HEK293 (cell line): ENCODE results near the gene CIROP.

Experiments
- CTCF ChIA-PET: fragments of 350-600 bp; formaldehyde crosslinking; extraction: SDS; loops from one replicate; lab custom pipeline; 2021; ENCODE audit warnings: antibody characterized with exemption; lab: Yijun Ruan, JAX
- POLR2A ChIA-PET: fragments of 300-600 bp; formaldehyde crosslinking; extraction: SDS; loops from one replicate; lab custom pipeline; 2020; ENCODE audit warnings: antibody characterized with exemption, inconsistent platforms; lab: Yijun Ruan, JAX
- H3K27ac ChIP-seq: fragments of 200-500 bp; sonication (Bioruptor generic); 2 replicates; pipeline ENCODE4 v1.5.1; 2014; ENCODE audit warnings: low read depth, low read length, control low read depth, inconsistent platforms; ENCODE audit errors: extremely low read depth
- H3K36me3 ChIP-seq, 2 experiments: fragments of 200-500 bp in 1 of 2; sonication (Bioruptor generic) in 1 of 2; 1 replicate in 1 of 2; 2 replicates in 1 of 2; pipeline ENCODE4 v1.5.1; 2014 to 2017; ENCODE audit warnings: inconsistent platforms in 2 of 2, low read length in 2 of 2; ENCODE audit not compliant: control insufficient read depth in 2 of 2, insufficient read depth in 1 of 2
- H3K4me1 ChIP-seq: fragments of 200-500 bp; sonication (Bioruptor generic); 2 replicates; pipeline ENCODE4 v1.5.1; 2014; ENCODE audit warnings: mild to moderate bottlenecking, low read length, inconsistent platforms; ENCODE audit not compliant: control insufficient read depth, insufficient read depth
- H3K4me3 ChIP-seq: 2 replicates; pipeline ENCODE4 v1.5.1; 2011; ENCODE audit warnings: low read depth, mild to moderate bottlenecking, control low read depth, low read length, moderate library complexity
- H3K9me3 ChIP-seq: fragments of 200-500 bp; sonication (Bioruptor generic); 2 replicates; pipeline ENCODE4 v1.5.1; 2014; ENCODE audit warnings: low read depth, low read length, inconsistent platforms; ENCODE audit not compliant: control insufficient read depth, insufficient read depth
- HOXA7 ChIP-seq: sonication (generic); formaldehyde crosslinking; IDR thresholded peaks from 2 replicates; pipeline ENCODE4 v1.8.1; 2022; ENCODE audit warnings: missing genetic modification reagents, borderline replicate concordance
- IKZF3 ChIP-seq: fragments of 450-650 bp; IDR thresholded peaks from 2 replicates; pipeline ENCODE4 v1.5.0; 2018; ENCODE audit warnings: missing biosample characterization, mild to moderate bottlenecking, missing genetic modification characterization, moderate library complexity
- KLF10 ChIP-seq: fragments of 450-650 bp; IDR thresholded peaks from 2 replicates; pipeline ENCODE4 v1.5.1; 2018; ENCODE audit warnings: missing biosample characterization, mild to moderate bottlenecking, missing genetic modification characterization
- KLF16 ChIP-seq: fragments of 450-650 bp; formaldehyde crosslinking; IDR thresholded peaks from 2 replicates; pipeline ENCODE4 v1.5.1; 2017; ENCODE audit warnings: missing biosample characterization, missing genetic modification characterization
- ZBTB7A ChIP-seq: fragments of 450-650 bp; formaldehyde crosslinking; IDR thresholded peaks from 2 replicates; pipeline ENCODE4 v1.5.1; 2016; ENCODE audit warnings: low read depth, missing biosample characterization, missing genetic modification characterization
- ZFP3 ChIP-seq: fragments of 450-650 bp; formaldehyde crosslinking; IDR thresholded peaks from 2 replicates; pipeline ENCODE4 v1.5.1; 2016; ENCODE audit warnings: low read depth, missing biosample characterization, missing genetic modification characterization
- ZFP37 ChIP-seq: fragments of 450-650 bp; formaldehyde crosslinking; IDR thresholded peaks from 2 replicates; pipeline ENCODE4 v1.5.1; 2016; ENCODE audit warnings: missing biosample characterization, missing genetic modification characterization
- ZNF10 ChIP-seq: fragments of 450-650 bp; formaldehyde crosslinking; IDR thresholded peaks from 2 replicates; pipeline ENCODE4 v1.5.1; 2017; ENCODE audit warnings: missing biosample characterization, missing genetic modification characterization
- ZNF140 ChIP-seq: fragments of 450-650 bp; formaldehyde crosslinking; IDR thresholded peaks from 2 replicates; pipeline ENCODE4 v1.5.1; 2016; ENCODE audit warnings: missing biosample characterization, missing genetic modification characterization
- ZNF16 ChIP-seq: fragments of 450-650 bp; formaldehyde crosslinking; IDR thresholded peaks from 2 replicates; pipeline ENCODE4 v1.5.1; 2016; ENCODE audit warnings: low read depth, missing biosample characterization, missing genetic modification characterization
- ZNF274 ChIP-seq, 2 experiments: fragments of 200-500 bp in 1 of 2; fragments of 450-650 bp in 1 of 2; sonication (Bioruptor generic) in 1 of 2; formaldehyde crosslinking in 1 of 2; IDR thresholded peaks; 2 replicates each; pipeline versions ENCODE4 v1.5.1 to v1.6.1; 2014 to 2016; ENCODE audit warnings: borderline replicate concordance in 1 of 2, inconsistent platforms in 1 of 2, low read length in 1 of 2, missing biosample characterization in 1 of 2, missing genetic modification characterization in 1 of 2
- ZNF354C ChIP-seq: fragments of 450-650 bp; formaldehyde crosslinking; IDR thresholded peaks from 2 replicates; pipeline ENCODE4 v1.5.1; 2016; ENCODE audit warnings: missing biosample characterization, missing genetic modification characterization, low read depth, borderline replicate concordance
- ZNF521 ChIP-seq: fragments of 450-650 bp; formaldehyde crosslinking; IDR thresholded peaks from 2 replicates; pipeline ENCODE4 v1.5.1; 2017; ENCODE audit warnings: missing biosample characterization, mild to moderate bottlenecking, missing genetic modification characterization
- ZNF621 ChIP-seq: fragments of 450-650 bp; formaldehyde crosslinking; IDR thresholded peaks from 2 replicates; pipeline ENCODE4 v1.5.1; 2017; ENCODE audit warnings: missing biosample characterization, missing genetic modification characterization
- ZNF623 ChIP-seq: fragments of 450-650 bp; formaldehyde crosslinking; IDR thresholded peaks from 2 replicates; pipeline ENCODE4 v1.5.1; 2016; ENCODE audit warnings: missing biosample characterization, missing genetic modification characterization
- ZNF707 ChIP-seq: fragments of 450-650 bp; formaldehyde crosslinking; IDR thresholded peaks from 2 replicates; pipeline ENCODE4 v1.5.1; 2016; ENCODE audit warnings: missing biosample characterization, missing genetic modification characterization
- ZNF76 ChIP-seq: fragments of 450-650 bp; formaldehyde crosslinking; IDR thresholded peaks from 2 replicates; pipeline ENCODE4; 2016; ENCODE audit warnings: low read depth, missing biosample characterization, missing genetic modification characterization, borderline replicate concordance
- ZNF776 ChIP-seq: fragments of 450-650 bp; formaldehyde crosslinking; IDR thresholded peaks from 2 replicates; pipeline ENCODE4 v1.5.0; 2017; ENCODE audit warnings: missing biosample characterization, missing genetic modification characterization, borderline replicate concordance
- ZNF785 ChIP-seq: fragments of 450-650 bp; formaldehyde crosslinking; IDR thresholded peaks from 2 replicates; pipeline ENCODE4 v1.5.1; 2016; ENCODE audit warnings: missing biosample characterization, missing genetic modification characterization
- TF ChIP-seq, protein P1 (sequence below): fragments of 450-650 bp; formaldehyde crosslinking; IDR thresholded peaks from 2 replicates; pipeline ENCODE4 v1.5.1; 2016; ENCODE audit warnings: missing biosample characterization, missing genetic modification characterization
- TF ChIP-seq, protein P2 (sequence below): fragments of 450-650 bp; formaldehyde crosslinking; IDR thresholded peaks from 2 replicates; pipeline ENCODE4 v1.5.1; 2016; ENCODE audit warnings: missing biosample characterization, missing genetic modification characterization
- TF ChIP-seq, protein P3 (sequence below): fragments of 450-650 bp; formaldehyde crosslinking; IDR thresholded peaks from 2 replicates; pipeline ENCODE4 v1.5.1; 2016; ENCODE audit warnings: missing biosample characterization, missing genetic modification characterization
- TF ChIP-seq, protein P4 (sequence below): fragments of 450-650 bp; formaldehyde crosslinking; IDR thresholded peaks from 2 replicates; pipeline ENCODE4 v1.5.1; 2016; ENCODE audit warnings: missing biosample characterization, missing genetic modification characterization
- TF ChIP-seq, protein P5 (sequence below): IDR thresholded peaks from 2 replicates; pipeline ENCODE4 v1.6.1; 2011; ENCODE audit warnings: mild to moderate bottlenecking, low read depth, low read length, borderline replicate concordance
- TF ChIP-seq, protein P6 (sequence below): fragments of 450-650 bp; formaldehyde crosslinking; conservative IDR thresholded peaks from 2 replicates; pipeline ENCODE4 v1.5.1; 2016; ENCODE audit warnings: low read depth, missing biosample characterization, missing genetic modification characterization

The CIROP gene

DNA sequence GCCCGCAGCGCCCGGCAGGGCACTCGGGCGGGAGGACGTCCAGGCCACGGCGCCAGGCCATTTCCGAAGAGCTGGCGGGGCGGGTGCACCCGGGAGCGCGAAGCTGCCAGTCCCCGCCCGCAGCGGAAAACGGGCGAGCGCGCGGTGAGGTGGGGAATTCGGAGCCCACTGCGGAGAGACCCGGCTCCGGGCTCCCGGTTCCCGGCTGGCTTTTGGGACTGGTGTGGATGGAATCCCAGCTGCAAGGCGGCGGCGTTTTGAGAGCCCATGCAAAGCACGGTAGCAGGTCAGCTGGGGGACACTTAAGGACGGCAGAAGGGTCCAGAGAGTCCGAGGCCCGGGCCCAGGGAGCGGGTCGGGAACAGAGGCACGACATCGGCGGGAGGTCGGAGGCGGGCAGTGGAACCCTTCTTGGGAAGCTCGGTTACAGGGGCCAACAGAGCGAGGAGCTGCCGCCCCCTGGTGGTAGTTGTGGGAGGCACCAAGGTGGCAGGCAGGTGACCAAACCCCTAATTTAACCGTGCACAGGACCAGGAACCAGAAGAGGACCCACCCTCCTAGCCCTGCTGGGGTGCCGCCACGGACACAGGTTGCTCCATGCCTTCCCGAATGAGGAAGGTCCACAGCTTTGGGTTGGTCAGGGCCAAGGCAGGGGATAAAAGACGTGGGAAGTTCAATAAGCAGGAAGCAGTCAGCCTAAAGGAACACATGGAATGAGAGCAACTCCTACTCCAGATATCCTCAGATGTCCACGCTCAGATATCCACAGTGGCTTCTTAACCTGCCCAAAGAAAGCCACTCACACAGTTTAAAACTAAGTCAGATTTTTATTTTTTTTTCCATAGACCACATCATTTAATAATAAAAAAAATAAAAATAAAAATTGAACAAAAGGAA, 46.8 kb downstream of the CIROP start:
- ChIA-PET POLR2A (interaction anchor here (0.6 to 2.9 kb wide), 19 partner anchors 8 to 128 kb away, joined by 3 to 33 read pairs (median 9); partner anchors contain the start of genes ACIN1, AJUBA, C14orf119 and HAUS4), CTCF (interaction anchor here (0.6 to 16.2 kb wide), 29 partner anchors 9 to 735 kb away, joined by 3 to 469 read pairs (median 4); partner anchors contain the start of genes AJUBA, CIROP and HAUS4)
- peak overlapping the region; percentile 65 for H3K4me3 ChIP-seq
- H3K4me1 ChIP-seq: peaks cover 4% of the 10 kb centered on the region; the same call in 1 of the 2 replicates
- peaks cover 26 to 64% of the 10 kb centered on the region in 2 experiments for H3K36me3 ChIP-seq
- no peaks in the 10 kb centered on the region for H3K9me3 ChIP-seq
- H3K27ac ChIP-seq: peak overlapping the region; percentile 73
- TF ChIP-seq ZFP3 (tag by site-specific recombination) (no peak), ZBTB7A (tag by site-specific recombination) (peak; percentile 83; the same call in 1 of the 2 replicates), ZNF354C (tag by site-specific recombination) (no peak), ZNF16 (no peak), ZFP37 (tag by site-specific recombination) (no peak; the same call in 1 of the 2 replicates), ZNF621 (tag by site-specific recombination) (no peak), ZNF10 (tag by site-specific recombination) (no peak), ZNF785 (tag by site-specific recombination) (no peak), IKZF3 (tag by site-specific recombination) (peak; percentile 96), KLF16 (tag by site-specific recombination) (peak; percentile 69; the same call in 1 of the 2 replicates), ZNF623 (tag by site-specific recombination) (no peak), ZNF76 (tag by site-specific recombination) (peak; percentile 63; the same call in 1 of the 2 replicates), ZNF707 (tag by site-specific recombination) (no peak; the same call in 1 of the 2 replicates), ZNF274 (IDR thresholded peaks at IDR 0.05; ENCODE audit: low read length) (no peak), ZNF274 (tag by site-specific recombination; IDR thresholded peaks at IDR 0.05; ENCODE audit: borderline replicate concordance) (no peak), ZNF521 (no peak), KLF10 (tag by site-specific recombination) (peak; percentile 56), ZNF140 (tag by site-specific recombination) (no peak), HOXA7 (CRISPR knock-in tag) (no peak), ZNF776 (tag by site-specific recombination) (no peak)
- TF ChIP-seq, protein P1, sequence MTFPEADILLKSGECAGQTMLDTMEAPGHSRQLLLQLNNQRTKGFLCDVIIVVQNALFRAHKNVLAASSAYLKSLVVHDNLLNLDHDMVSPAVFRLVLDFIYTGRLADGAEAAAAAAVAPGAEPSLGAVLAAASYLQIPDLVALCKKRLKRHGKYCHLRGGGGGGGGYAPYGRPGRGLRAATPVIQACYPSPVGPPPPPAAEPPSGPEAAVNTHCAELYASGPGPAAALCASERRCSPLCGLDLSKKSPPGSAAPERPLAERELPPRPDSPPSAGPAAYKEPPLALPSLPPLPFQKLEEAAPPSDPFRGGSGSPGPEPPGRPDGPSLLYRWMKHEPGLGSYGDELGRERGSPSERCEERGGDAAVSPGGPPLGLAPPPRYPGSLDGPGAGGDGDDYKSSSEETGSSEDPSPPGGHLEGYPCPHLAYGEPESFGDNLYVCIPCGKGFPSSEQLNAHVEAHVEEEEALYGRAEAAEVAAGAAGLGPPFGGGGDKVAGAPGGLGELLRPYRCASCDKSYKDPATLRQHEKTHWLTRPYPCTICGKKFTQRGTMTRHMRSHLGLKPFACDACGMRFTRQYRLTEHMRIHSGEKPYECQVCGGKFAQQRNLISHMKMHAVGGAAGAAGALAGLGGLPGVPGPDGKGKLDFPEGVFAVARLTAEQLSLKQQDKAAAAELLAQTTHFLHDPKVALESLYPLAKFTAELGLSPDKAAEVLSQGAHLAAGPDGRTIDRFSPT (tag by site-specific recombination): peak; percentile 77
- TF ChIP-seq, protein P2, sequence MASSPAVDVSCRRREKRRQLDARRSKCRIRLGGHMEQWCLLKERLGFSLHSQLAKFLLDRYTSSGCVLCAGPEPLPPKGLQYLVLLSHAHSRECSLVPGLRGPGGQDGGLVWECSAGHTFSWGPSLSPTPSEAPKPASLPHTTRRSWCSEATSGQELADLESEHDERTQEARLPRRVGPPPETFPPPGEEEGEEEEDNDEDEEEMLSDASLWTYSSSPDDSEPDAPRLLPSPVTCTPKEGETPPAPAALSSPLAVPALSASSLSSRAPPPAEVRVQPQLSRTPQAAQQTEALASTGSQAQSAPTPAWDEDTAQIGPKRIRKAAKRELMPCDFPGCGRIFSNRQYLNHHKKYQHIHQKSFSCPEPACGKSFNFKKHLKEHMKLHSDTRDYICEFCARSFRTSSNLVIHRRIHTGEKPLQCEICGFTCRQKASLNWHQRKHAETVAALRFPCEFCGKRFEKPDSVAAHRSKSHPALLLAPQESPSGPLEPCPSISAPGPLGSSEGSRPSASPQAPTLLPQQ (tag by site-specific recombination): no peak; the same call in none of the 2 replicates
- TF ChIP-seq, protein P3, sequence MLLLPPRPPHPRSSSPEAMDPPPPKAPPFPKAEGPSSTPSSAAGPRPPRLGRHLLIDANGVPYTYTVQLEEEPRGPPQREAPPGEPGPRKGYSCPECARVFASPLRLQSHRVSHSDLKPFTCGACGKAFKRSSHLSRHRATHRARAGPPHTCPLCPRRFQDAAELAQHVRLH (tag by site-specific recombination): no peak
- TF ChIP-seq, protein P4, sequence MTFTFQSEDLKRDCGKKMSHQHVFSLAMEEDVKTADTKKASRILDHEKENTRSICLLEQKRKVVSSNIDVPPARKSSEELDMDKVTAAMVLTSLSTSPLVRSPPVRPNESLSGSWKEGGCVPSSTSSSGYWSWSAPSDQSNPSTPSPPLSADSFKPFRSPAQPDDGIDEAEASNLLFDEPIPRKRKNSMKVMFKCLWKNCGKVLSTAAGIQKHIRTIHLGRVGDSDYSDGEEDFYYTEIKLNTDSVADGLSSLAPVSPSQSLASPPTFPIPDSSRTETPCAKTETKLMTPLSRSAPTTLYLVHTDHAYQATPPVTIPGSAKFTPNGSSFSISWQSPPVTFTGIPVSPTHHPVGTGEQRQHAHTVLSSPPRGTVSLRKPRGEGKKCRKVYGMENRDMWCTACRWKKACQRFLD (tag by site-specific recombination): no peak
- TF ChIP-seq, protein P5, sequence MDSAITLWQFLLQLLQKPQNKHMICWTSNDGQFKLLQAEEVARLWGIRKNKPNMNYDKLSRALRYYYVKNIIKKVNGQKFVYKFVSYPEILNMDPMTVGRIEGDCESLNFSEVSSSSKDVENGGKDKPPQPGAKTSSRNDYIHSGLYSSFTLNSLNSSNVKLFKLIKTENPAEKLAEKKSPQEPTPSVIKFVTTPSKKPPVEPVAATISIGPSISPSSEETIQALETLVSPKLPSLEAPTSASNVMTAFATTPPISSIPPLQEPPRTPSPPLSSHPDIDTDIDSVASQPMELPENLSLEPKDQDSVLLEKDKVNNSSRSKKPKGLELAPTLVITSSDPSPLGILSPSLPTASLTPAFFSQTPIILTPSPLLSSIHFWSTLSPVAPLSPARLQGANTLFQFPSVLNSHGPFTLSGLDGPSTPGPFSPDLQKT: no peak
- TF ChIP-seq, protein P6, sequence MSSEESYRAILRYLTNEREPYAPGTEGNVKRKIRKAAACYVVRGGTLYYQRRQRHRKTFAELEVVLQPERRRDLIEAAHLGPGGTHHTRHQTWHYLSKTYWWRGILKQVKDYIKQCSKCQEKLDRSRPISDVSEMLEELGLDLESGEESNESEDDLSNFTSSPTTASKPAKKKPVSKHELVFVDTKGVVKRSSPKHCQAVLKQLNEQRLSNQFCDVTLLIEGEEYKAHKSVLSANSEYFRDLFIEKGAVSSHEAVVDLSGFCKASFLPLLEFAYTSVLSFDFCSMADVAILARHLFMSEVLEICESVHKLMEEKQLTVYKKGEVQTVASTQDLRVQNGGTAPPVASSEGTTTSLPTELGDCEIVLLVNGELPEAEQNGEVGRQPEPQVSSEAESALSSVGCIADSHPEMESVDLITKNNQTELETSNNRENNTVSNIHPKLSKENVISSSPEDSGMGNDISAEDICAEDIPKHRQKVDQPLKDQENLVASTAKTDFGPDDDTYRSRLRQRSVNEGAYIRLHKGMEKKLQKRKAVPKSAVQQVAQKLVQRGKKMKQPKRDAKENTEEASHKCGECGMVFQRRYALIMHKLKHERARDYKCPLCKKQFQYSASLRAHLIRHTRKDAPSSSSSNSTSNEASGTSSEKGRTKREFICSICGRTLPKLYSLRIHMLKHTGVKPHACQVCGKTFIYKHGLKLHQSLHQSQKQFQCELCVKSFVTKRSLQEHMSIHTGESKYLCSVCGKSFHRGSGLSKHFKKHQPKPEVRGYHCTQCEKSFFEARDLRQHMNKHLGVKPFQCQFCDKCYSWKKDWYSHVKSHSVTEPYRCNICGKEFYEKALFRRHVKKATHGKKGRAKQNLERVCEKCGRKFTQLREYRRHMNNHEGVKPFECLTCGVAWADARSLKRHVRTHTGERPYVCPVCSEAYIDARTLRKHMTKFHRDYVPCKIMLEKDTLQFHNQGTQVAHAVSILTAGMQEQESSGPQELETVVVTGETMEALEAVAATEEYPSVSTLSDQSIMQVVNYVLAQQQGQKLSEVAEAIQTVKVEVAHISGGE (tag by site-specific recombination): peak; percentile 34; the same call in 1 of the 2 replicates
